ENCODE measurements around the gene NCK2. TPM values are rescaled to one million over a fixed set of nuclear protein-coding genes. Genes with fewer than 3 reads are reported as not detected.

The NCK2 gene
- total and polyA plus RNA-seq, 9 of the 15 experiments (the other 6 are each of a cell fraction or from before 2014, with no cell fraction given), result 0.90 to 27.9 (median 15.9) TPM

- Histone ChIP-seq H3K9ac (ENCODE audit: insufficient read depth in 1 of 2, low read depth in 2 of 2, low read length in 2 of 2) (no peak overlapping the region), H3K4me3 (no peak overlapping the region), H3K27ac (ENCODE audit: extremely low read depth, low read depth, low read length) (no peak overlapping the region), H3K9me1 (ENCODE audit: control insufficient read depth, insufficient read depth, low read length) (no peaks in the 10 kb centered on the region), H3K36me3 (ENCODE audit: control insufficient read depth, insufficient read depth, low read length) (peaks cover 5% of the 10 kb centered on the region; the same call in 1 of the 3 replicates), H3K4me2 (ENCODE audit: insufficient read depth, low read length) (no peak overlapping the region), H3K9me3 (replicated peaks; ENCODE audit: control insufficient read depth, insufficient read depth, low read depth, low read length) (no peaks in the 10 kb centered on the region; the same call in 1 of the 2 replicates), H4K20me1 (replicated peaks; ENCODE audit: control insufficient read depth, insufficient read depth, low read length) (no peaks in the 10 kb centered on the region), H3K79me2 (ENCODE audit: control insufficient read depth, insufficient read depth, low read length) (no peaks in the 10 kb centered on the region; the same call in 2 of the 3 replicates), H3K27me3 (ENCODE audit: control insufficient read depth in 2 of 2, insufficient read depth in 2 of 2, low read length in 2 of 2) (no peaks in the 10 kb centered on the region), H3K4me1 (replicated peaks in 1 of 2; ENCODE audit: control insufficient read depth in 2 of 2, insufficient read depth in 2 of 2, low read length in 2 of 2) (peaks cover 0 to 8% of the 10 kb centered on the region in 2 experiments; a peak in 1 of 5 replicates), H2AFZ (ENCODE audit: low read depth, low read length) (no peak overlapping the region)
- FAIRE-seq (no peak), ATAC-seq (no peak), DNase-seq (ENCODE audit: extremely low read depth in 1 of 4, low spot score in 3 of 4) (no peak)
- intact Hi-C loops (cut with micrococcal nuclease) (no loop called here), in situ Hi-C loops (cut with MboI) (no loop called here)
- BruUV-seq (replicated peaks), result no TSS peak
- ChIA-PET POLR2A (interaction anchor here (0.6 kb wide), 1 partner anchor 21 kb away, joined by 3 read pairs; no protein-coding TSS in a partner anchor), CTCF (ENCODE audit: low intra/inter-chr PET ratio) (no interaction called here)
- no peak for TF ChIP-seq XRCC5 (IDR thresholded peaks at IDR 0.05; ENCODE audit: low read depth, low read length)
- no peak for TF ChIP-seq MLLT1 (IDR thresholded peaks at IDR 0.05)
- no peak for TF ChIP-seq GTF2E2 (tag; IDR thresholded peaks at IDR 0.05)
- TF ChIP-seq TSC22D4 (tag; IDR thresholded peaks at IDR 0.05), result no peak
- TF ChIP-seq GATAD2A (IDR thresholded peaks at IDR 0.05), result no peak
- TF ChIP-seq NFE2 (IDR thresholded peaks at IDR 0.05; ENCODE audit: low read depth), result no peak
- no peak for TF ChIP-seq LEF1 (IDR thresholded peaks at IDR 0.05)
- TF ChIP-seq CREBBP (IDR thresholded peaks at IDR 0.05; ENCODE audit: low read depth, low read length), result no peak
- no peak for TF ChIP-seq CREB3L1 (IDR thresholded peaks at IDR 0.05; ENCODE audit: borderline replicate concordance, low read depth)
- no peak for TF ChIP-seq PCBP1 (IDR thresholded peaks at IDR 0.05; ENCODE audit: low read depth, low read length, poor library complexity, severe bottlenecking)
- TF ChIP-seq POLR2G (IDR thresholded peaks at IDR 0.05; ENCODE audit: low read depth, low read length), result no peak
- no peak for TF ChIP-seq PATZ1 (CRISPR knock-in tag; IDR thresholded peaks at IDR 0.05; ENCODE audit: borderline replicate concordance)
- WGBS (ENCODE audit: insufficient coverage, low coverage, missing lambda C conversion rate), result 82% methylated on average over 11 of the region's 11 CpGs
Observed at GRCh38 chr2:105883911-105884694, 139.4 kb downstream of the NCK2 start.

Data from K562 (cell line).